HCT116 (cell line): ENCODE data around the gene KSR1. TPM values are rescaled to one million over a fixed set of nuclear protein-coding genes. Genes with fewer than 3 reads are reported as not detected.

Experiments
- ATAC-seq: fragments of 200-7000 bp; cut with Tn5 transposase; 2 replicates; pipeline ENCODE4 v1.9.1; 2020; ENCODE audit warnings: mild to moderate bottlenecking, moderate library complexity
- BruUV-seq: library from RNA; stranded (reverse); fragments of 400-500 nt; replicated peaks from 2 replicates; lab custom pipeline; 2021; lab: Mats Ljungman, UMichigan
- CTCF ChIA-PET: fragments of 300-600 bp; sonication (Branson Sonifier 250); formaldehyde crosslinking; loops from one replicate; lab custom pipeline; 2021; ENCODE audit warnings: antibody characterized with exemption; lab: Charles Lee
- POLR2A ChIA-PET: fragments of 300-600, 350-600 bp; sonication (Branson Sonifier 250); formaldehyde crosslinking; loops from one replicate; lab custom pipeline; 2021; ENCODE audit warnings: antibody characterized with exemption; lab: Charles Lee
- RAD21 ChIA-PET, 2 experiments: fragments of 300-600 bp; sonication (Branson Sonifier 250); formaldehyde crosslinking; loops; one replicate each; lab custom pipeline; 2023; ENCODE audit warnings: low total read pairs in 2 of 2; ENCODE audit not compliant: uncharacterized antibody in 2 of 2, unreplicated experiment in 2 of 2, low non-redundant PET in 1 of 2; lab: Charles Lee
- DNase-seq: peaks from one replicate; pipeline ENCODE4 v3.0.0-alpha.2; 2010; ENCODE audit warnings: low read depth, low spot score
- H2AFZ ChIP-seq: fragments of 200-600 bp; shearing (Covaris generic), sonication (generic); 2 replicates; pipeline ENCODE4 v1.6.1; 2017; ENCODE audit warnings: low read depth, mixed run types, mixed read lengths, antibody characterized with exemption, low read length; ENCODE audit not compliant: poor library complexity, severe bottlenecking
- H3K27ac ChIP-seq: 2 replicates; pipeline ENCODE4 v1.5.1; 2012; ENCODE audit warnings: low read depth, low read length
- H3K27me3 ChIP-seq: fragments of 200-600 bp; sonication (generic); 2 replicates; pipeline ENCODE4 v1.6.1; 2016; ENCODE audit warnings: mixed run types, low read length, mixed read lengths; ENCODE audit not compliant: insufficient read depth
- H3K36me3 ChIP-seq, 2 experiments: fragments of 200-500 bp in 1 of 2; fragments of 200-600 bp in 1 of 2; sonication (Bioruptor generic) in 1 of 2; sonication (generic) in 1 of 2; 2 replicates each; pipeline versions ENCODE4 v1.5.1 to v1.6.1; 2014 to 2016; ENCODE audit warnings: low read length in 2 of 2, inconsistent platforms in 1 of 2, mixed read lengths in 1 of 2, mixed run types in 1 of 2; ENCODE audit not compliant: insufficient read depth in 2 of 2, control insufficient read depth in 1 of 2
- H3K4me1 ChIP-seq, 2 experiments: fragments of 200-600 bp in 1 of 2; sonication (generic) in 1 of 2; 2 replicates each; pipeline versions ENCODE4 v1.5.1 to v1.6.1; 2012 to 2017; ENCODE audit warnings: low read length in 2 of 2, inconsistent platforms in 1 of 2, mild to moderate bottlenecking in 1 of 2, mixed read lengths in 1 of 2, mixed run types in 1 of 2, moderate library complexity in 1 of 2; ENCODE audit not compliant: insufficient read depth in 2 of 2, control insufficient read depth in 1 of 2
- H3K4me2 ChIP-seq: fragments of 200-600 bp; sonication (generic); 2 replicates; pipeline ENCODE4 v1.6.1; 2017; ENCODE audit warnings: mixed run types, low read length, mixed read lengths
- H3K4me3 ChIP-seq, 2 experiments: fragments of 200-600 bp in 1 of 2; sonication (generic) in 1 of 2; replicated peaks in 1 of 2; 2 replicates each; pipeline ENCODE4 v1.5.1; 2011 to 2016; ENCODE audit warnings: low read length in 2 of 2, control low read depth in 1 of 2, low read depth in 1 of 2, mild to moderate bottlenecking in 1 of 2, mixed read lengths in 1 of 2, mixed run types in 1 of 2
- H3K79me2 ChIP-seq: fragments of 200-600 bp; sonication (generic); 2 replicates; pipeline ENCODE4 v1.6.1; 2017; ENCODE audit warnings: mild to moderate bottlenecking, mixed run types, low read length, moderate library complexity, mixed read lengths; ENCODE audit not compliant: insufficient read depth
- H3K9ac ChIP-seq: fragments of 200-600 bp; sonication (generic); 2 replicates; pipeline ENCODE4 v1.6.1; 2016; ENCODE audit warnings: low read length, mixed read lengths
- H3K9me2 ChIP-seq: fragments of 200-600 bp; sonication (generic), shearing (Covaris generic); 2 replicates; pipeline ENCODE4 v1.6.1; 2017; ENCODE audit warnings: mixed run types, mild to moderate bottlenecking, moderate library complexity; ENCODE audit not compliant: insufficient read depth
- H3K9me3 ChIP-seq, 2 experiments: fragments of 200-500 bp in 1 of 2; fragments of 200-600 bp in 1 of 2; sonication (Bioruptor generic) in 1 of 2; sonication (generic) in 1 of 2; 2 replicates each; pipeline ENCODE4 v1.6.1; 2014 to 2017; ENCODE audit warnings: low read length in 2 of 2, mixed read lengths in 2 of 2, inconsistent platforms in 1 of 2, low read depth in 1 of 2, mild to moderate bottlenecking in 1 of 2, mixed run types in 1 of 2, moderate library complexity in 1 of 2; ENCODE audit not compliant: control insufficient read depth in 1 of 2, insufficient read depth in 1 of 2
- H4K20me1 ChIP-seq: fragments of 200-600 bp; sonication (generic), shearing (Covaris generic); 2 replicates; pipeline ENCODE4 v1.6.1; 2017; ENCODE audit warnings: mixed run types, mild to moderate bottlenecking, moderate library complexity; ENCODE audit not compliant: insufficient read depth
- CEBPB ChIP-seq: IDR thresholded peaks from 2 replicates; pipeline ENCODE4 v1.6.1; 2012; ENCODE audit warnings: low read depth
- EGR1 ChIP-seq: IDR thresholded peaks from 2 replicates; pipeline ENCODE4 v1.6.1; 2012; ENCODE audit warnings: low read depth
- ELF1 ChIP-seq: IDR thresholded peaks from 2 replicates; pipeline ENCODE4 v1.6.1; 2012; ENCODE audit warnings: low read depth, borderline replicate concordance
- EZH2 ChIP-seq: fragments of 200-600 bp; sonication (generic); IDR thresholded peaks from 2 replicates; pipeline ENCODE4 v1.6.1; 2017; ENCODE audit warnings: antibody characterized with exemption, mixed run types
- JUND ChIP-seq: IDR thresholded peaks from 2 replicates; pipeline ENCODE4 v1.6.1; 2012
- POLR2A ChIP-seq: IDR thresholded peaks from 2 replicates; pipeline ENCODE4 v1.7.0; 2011; ENCODE audit warnings: borderline replicate concordance; ENCODE audit not compliant: insufficient read depth, insufficient read length; ENCODE audit errors: extremely low read depth
- POLR2AphosphoS5 ChIP-seq: IDR thresholded peaks from 2 replicates; pipeline ENCODE4 v1.6.1; 2011; ENCODE audit warnings: mild to moderate bottlenecking, low read depth, low read length, moderate library complexity
- RAD21 ChIP-seq: IDR thresholded peaks from 2 replicates; pipeline ENCODE4 v1.6.1; 2012; ENCODE audit warnings: low read depth, mild to moderate bottlenecking
- SIN3A ChIP-seq: IDR thresholded peaks from 2 replicates; pipeline ENCODE4 v1.6.1; 2012; ENCODE audit warnings: low read depth
- SP1 ChIP-seq: IDR thresholded peaks from 2 replicates; pipeline ENCODE4 v1.6.1; 2012; ENCODE audit warnings: low read depth
- YY1 ChIP-seq: IDR thresholded peaks from 2 replicates; pipeline ENCODE4 v1.6.1; 2011; ENCODE audit warnings: low read length, low read depth, moderate library complexity, mild to moderate bottlenecking; ENCODE audit not compliant: insufficient replicate concordance; ENCODE audit errors: extremely low read depth
- ZFX ChIP-seq: fragments of 450-650 bp; IDR thresholded peaks from 2 replicates; pipeline ENCODE4 v1.6.1; 2017
- ZNF274 ChIP-seq: fragments of 200-500 bp; sonication (Bioruptor generic); IDR thresholded peaks from 2 replicates; pipeline ENCODE4 v1.6.1; 2014; ENCODE audit warnings: mild to moderate bottlenecking, low read depth, low read length, inconsistent platforms
- intact Hi-C: fragments of 100-400 bp; cut with micrococcal nuclease; formaldehyde crosslinking; loops from 2 replicates; pipeline ENCODE4 v1.10.0; 2022
- total RNA-seq: library from RNA; stranded (reverse); gene quantifications from one replicate; pipeline ENCODE4 v1.2.1, GENCODE V29; 2021; ENCODE audit not compliant: unreplicated experiment
- TF ChIP-seq, protein P1 (sequence below): IDR thresholded peaks from 2 replicates; pipeline ENCODE4 v1.6.1; 2012; ENCODE audit warnings: low read depth
- TF ChIP-seq, protein P2 (sequence below): IDR thresholded peaks from 2 replicates; pipeline ENCODE4 v1.6.1; 2012

KSR1 gene
- total RNA-seq, 1 experiment from 2014 or later = 16.5 TPM

DNA sequence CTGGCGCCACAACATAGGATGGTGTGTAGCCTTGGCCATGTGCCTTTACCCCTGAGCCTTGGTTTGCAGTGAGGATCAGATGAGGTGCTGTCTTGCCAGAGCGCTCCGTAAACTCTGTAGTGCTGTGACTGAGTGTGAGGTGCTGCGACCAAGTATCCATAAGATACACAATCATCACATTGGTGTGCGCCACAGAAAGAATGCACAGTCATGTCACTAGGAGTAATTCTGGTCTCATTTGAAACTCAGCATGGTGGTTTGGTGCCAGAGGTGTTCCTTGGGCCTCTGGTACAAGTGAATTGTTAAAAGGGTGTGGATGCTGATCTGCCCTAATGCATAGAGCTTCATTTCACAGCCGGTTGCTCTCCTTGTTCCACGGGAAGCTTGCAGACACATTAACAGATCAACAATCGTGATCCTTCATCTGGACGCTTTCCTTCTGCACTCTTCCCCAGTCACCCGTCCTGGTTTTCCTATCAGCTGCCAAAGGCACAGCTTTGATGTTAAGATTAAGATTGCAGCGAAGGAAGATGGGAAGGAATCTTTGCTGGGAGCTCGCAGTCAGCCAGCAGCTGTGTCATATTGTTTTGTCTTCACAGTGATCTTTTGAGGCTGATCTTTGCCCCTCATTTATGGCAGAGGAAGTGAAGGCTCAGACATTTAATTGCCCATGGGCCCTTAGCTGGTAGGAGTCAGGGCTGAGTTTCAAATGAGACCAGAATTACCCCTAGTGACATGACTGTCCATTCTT, 79.1 kb downstream of the KSR1 start:
- H3K4me1 ChIP-seq = peaks cover 4 to 21% of the 10 kb centered on the region in 2 experiments; a peak in 2 of 4 replicates

More for the DNA sequence above, 79.1 kb downstream of the KSR1 start:
- no TSS peak for BruUV-seq
- ATAC-seq (no peak), DNase-seq (no peak)
- Histone ChIP-seq H3K9me3 (no peaks in the 10 kb centered on the region), H3K36me3 (no peaks in the 10 kb centered on the region), H3K9me2 (no peaks in the 10 kb centered on the region), H2AFZ (no peak overlapping the region), H3K4me3 (no peak overlapping the region), H3K27ac (no peak overlapping the region), H3K27me3 (no peaks in the 10 kb centered on the region), H4K20me1 (no peaks in the 10 kb centered on the region), H3K9ac (no peak overlapping the region), H3K79me2 (no peaks in the 10 kb centered on the region), H3K4me2 (no peak overlapping the region)
- POLR2A ChIA-PET = no interaction called here
- TF ChIP-seq ZFX = no peak
- TF ChIP-seq POLR2AphosphoS5 = no peak
- no peak for TF ChIP-seq SIN3A
- TF ChIP-seq, protein P1, sequence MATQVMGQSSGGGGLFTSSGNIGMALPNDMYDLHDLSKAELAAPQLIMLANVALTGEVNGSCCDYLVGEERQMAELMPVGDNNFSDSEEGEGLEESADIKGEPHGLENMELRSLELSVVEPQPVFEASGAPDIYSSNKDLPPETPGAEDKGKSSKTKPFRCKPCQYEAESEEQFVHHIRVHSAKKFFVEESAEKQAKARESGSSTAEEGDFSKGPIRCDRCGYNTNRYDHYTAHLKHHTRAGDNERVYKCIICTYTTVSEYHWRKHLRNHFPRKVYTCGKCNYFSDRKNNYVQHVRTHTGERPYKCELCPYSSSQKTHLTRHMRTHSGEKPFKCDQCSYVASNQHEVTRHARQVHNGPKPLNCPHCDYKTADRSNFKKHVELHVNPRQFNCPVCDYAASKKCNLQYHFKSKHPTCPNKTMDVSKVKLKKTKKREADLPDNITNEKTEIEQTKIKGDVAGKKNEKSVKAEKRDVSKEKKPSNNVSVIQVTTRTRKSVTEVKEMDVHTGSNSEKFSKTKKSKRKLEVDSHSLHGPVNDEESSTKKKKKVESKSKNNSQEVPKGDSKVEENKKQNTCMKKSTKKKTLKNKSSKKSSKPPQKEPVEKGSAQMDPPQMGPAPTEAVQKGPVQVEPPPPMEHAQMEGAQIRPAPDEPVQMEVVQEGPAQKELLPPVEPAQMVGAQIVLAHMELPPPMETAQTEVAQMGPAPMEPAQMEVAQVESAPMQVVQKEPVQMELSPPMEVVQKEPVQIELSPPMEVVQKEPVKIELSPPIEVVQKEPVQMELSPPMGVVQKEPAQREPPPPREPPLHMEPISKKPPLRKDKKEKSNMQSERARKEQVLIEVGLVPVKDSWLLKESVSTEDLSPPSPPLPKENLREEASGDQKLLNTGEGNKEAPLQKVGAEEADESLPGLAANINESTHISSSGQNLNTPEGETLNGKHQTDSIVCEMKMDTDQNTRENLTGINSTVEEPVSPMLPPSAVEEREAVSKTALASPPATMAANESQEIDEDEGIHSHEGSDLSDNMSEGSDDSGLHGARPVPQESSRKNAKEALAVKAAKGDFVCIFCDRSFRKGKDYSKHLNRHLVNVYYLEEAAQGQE = no peak
- TF ChIP-seq RAD21 = no peak
- no peak for TF ChIP-seq ELF1
- TF ChIP-seq, protein P2, sequence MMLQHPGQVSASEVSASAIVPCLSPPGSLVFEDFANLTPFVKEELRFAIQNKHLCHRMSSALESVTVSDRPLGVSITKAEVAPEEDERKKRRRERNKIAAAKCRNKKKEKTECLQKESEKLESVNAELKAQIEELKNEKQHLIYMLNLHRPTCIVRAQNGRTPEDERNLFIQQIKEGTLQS = no peak
- TF ChIP-seq ZNF274 = no peak
- TF ChIP-seq EGR1 = no peak
- no peak for TF ChIP-seq POLR2A
- no peak for TF ChIP-seq JUND
- TF ChIP-seq SP1 = no peak
- no peak for TF ChIP-seq CEBPB
- no peak for TF ChIP-seq YY1
- no peak for TF ChIP-seq EZH2
- intact Hi-C loops = no loop called here
- CTCF ChIA-PET = interaction anchor here (1.1 to 1.2 kb wide), 2 partner anchors 14 to 66 kb away, joined by 3 read pairs; no protein-coding TSS in a partner anchor
- RAD21 ChIA-PET = interaction anchor here in 1 of 2 experiments (0.9 kb wide), 1 partner anchor 151 kb away, joined by 3 read pairs; no protein-coding TSS in a partner anchor
